AG09319 (cell line): ENCODE measurements around the gene GBA2.

Source experiments
- DNase-seq: peaks from one replicate; pipeline ENCODE4 v3.0.0-alpha.2; 2010; ENCODE audit warnings: low read depth; ENCODE audit errors: extremely low read depth
- TF ChIP-seq, protein P1 (sequence below): IDR thresholded peaks from 2 replicates; pipeline ENCODE4 v1.5.1; 2011; ENCODE audit warnings: low read depth, mild to moderate bottlenecking, inconsistent platforms, low read length, moderate library complexity

The GBA2 gene

DNA sequence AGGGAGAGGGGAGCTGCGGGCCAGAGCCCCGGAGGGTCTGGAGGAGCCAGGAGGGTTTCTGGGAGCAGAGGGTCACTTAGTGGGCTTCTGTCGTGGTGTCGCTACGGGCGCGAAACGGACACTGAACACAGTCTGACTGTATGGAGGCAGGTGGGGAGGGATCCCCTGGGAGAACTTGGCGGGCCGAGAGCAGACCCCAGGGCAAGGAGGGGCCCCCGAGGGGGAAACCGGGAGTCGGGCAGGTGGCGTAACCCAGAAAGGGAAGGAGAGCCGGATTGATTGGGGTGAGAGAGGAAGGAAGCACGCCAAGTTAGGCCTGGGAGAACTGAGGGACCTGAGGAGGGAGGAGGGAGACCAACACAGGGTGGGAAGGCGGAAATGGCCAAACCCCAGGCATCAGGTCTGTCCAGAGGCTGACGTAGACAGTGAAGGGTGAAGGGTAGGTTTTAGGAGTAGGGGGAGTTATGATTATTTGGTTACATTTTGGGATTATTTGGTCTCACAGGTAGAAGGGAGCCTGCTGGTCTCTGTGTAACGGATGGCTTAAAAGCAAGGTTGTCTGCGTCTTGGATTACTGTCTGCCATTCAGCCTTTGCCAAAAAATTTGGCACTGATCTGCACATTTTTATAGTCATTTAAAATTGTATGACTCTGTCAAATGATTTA lies 8.3 kb upstream of the GBA2 start:
- no peak for DNase-seq
- TF ChIP-seq, protein P1, sequence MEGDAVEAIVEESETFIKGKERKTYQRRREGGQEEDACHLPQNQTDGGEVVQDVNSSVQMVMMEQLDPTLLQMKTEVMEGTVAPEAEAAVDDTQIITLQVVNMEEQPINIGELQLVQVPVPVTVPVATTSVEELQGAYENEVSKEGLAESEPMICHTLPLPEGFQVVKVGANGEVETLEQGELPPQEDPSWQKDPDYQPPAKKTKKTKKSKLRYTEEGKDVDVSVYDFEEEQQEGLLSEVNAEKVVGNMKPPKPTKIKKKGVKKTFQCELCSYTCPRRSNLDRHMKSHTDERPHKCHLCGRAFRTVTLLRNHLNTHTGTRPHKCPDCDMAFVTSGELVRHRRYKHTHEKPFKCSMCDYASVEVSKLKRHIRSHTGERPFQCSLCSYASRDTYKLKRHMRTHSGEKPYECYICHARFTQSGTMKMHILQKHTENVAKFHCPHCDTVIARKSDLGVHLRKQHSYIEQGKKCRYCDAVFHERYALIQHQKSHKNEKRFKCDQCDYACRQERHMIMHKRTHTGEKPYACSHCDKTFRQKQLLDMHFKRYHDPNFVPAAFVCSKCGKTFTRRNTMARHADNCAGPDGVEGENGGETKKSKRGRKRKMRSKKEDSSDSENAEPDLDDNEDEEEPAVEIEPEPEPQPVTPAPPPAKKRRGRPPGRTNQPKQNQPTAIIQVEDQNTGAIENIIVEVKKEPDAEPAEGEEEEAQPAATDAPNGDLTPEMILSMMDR = no peak

DNA sequence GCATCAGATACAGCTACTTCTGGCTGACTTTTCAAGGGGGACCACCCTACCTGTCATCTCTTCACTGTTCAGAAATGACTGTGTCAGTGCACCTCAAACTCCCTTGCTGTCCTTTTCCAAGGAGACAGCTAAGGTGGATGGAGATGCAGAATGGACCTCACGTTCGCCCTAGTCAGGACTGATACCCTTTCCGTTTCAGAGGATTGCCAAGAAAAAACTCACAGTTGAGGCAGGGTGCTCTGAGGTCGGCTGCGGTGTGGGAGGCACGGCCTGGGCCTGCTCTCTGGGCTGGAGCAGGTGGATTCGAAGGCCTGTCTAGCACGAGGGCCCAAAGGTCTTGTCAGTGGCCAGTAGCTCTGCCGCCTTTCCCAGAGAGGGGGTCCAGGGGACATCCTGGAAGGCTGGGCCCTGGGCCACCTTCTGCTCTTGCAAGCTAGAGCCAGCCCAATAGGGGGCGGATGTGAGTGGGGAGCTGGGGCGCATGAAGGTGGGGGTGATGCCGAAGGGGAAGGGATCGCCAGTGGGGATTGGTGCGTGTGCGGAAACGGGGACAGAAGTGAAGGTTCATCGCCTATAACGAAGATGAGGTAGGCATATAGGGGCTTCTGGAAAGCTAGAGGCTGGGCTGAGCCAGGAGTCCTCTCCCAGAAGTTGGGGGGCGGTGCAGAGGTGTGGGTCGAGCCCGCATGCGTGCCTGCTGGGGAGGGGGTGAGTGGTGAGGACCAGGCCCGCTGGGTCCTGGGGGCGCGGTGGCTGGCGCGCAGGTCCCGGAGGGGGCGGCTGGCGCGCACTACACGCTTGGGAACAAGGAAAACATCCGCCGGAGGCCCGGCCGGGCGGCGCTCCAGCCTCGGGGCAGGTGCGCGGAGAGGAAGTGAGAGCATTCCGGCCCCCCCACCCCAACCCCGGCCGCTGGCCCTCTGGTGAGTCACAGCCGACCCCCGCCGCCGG lies 7.5 kb upstream of the GBA2 start:
- TF ChIP-seq, protein P1 = peak; percentile 57
- no peak for DNase-seq

DNA sequence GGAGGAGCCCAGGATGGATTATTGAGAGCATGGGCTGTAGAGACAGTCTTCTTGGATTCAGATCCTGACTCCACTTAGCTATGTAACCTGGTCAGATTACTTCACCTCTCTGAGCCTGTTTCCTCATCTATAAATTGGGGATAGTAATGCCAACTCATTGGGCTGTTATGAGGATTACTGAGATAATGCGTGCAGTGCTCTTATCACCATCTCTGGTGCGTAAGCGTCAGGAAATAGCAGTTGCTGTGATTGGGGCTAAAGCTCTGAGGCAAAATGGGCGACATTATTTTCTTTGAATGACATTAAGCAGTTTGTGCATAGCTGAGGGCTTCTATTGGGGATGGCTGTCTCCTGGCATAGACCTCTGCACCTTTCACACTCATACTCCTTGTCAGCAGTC lies 6.0 kb upstream of the GBA2 start:
- TF ChIP-seq, protein P1 = no peak
- DNase-seq = no peak

DNA sequence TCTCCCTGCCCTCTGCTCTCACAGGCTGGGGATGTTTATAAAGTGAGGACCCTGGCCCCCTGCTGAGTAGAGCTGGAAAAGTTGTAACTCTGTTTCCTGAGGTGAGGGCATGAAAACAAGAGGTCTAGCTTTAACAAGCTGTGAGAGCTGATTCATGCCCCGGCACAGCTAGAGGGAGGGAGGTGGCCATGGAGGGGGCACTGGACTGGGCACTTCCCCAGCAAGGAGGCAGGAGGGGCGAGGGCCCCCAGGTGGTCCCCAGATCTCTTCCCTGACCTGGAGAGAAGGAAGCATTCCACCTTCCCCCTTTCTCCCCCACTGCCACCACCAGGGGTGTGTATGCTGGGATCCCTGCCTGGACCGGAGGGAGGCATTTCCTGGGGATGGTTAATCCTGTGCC lies 5.2 kb upstream of the GBA2 start, which contains the start of gene MSMP:
Gene MSMP (minus strand): TSS at position 13 of the 400 bp plus-strand sequence. CDS start 147 bp downstream, outside the sequence.
- no peak for DNase-seq
- TF ChIP-seq, protein P1 = no peak

DNA sequence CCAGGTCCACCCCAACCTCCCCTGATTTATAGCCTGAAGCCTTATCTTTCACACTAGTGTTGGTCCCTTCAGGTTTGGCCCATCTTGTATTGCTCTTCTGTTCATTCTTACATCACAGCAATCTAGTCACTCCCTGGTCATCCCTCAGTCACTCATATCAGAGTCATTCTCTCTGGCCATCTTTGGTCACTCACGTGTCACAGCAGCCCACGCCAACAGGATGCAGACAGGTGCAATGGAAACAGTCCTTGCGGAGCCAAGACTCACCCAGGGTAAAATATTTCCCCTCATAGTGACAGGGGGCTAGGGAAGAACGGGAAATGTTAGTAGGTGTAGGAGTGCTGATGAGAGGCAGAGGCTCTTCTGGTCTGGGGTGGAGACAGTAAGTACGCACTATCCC lies 4.4 kb upstream of the GBA2 start:
- DNase-seq = no peak
- TF ChIP-seq, protein P1 = no peak

DNA sequence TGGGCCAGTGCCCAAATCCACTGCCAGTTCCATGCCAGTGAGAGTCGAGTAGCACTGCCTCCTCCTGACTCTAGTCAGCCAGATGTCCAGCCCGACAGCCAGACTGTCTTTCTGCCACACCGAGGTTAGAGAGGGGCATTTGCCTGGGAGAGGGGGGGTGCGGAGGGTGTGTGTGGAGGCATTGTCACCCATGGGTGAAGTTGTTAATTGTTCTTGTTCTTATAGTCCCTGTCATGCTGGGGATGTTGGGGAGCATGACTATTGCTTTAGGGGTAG lies 1.2 kb upstream of the GBA2 start:
- no peak for DNase-seq

More for the DNA sequence above, 1.2 kb upstream of the GBA2 start:
- TF ChIP-seq, protein P1 = no peak
